GM21576 (cell line): ENCODE data around the gene NPEPL1.
"Not testable (repeated sequence)": the region's sequence is repeated elsewhere in the genome, so short reads cannot be mapped to it uniquely, and the experiment has no call there.

Experiments
- ATAC-seq: cut with Tn5 transposase; IDR thresholded peaks from one replicate; pipeline ENCODE4 v1.9.1; 2021; ENCODE audit warnings: mild to moderate bottlenecking, moderate library complexity; ENCODE audit not compliant: unreplicated experiment

Gene NPEPL1

DNA sequence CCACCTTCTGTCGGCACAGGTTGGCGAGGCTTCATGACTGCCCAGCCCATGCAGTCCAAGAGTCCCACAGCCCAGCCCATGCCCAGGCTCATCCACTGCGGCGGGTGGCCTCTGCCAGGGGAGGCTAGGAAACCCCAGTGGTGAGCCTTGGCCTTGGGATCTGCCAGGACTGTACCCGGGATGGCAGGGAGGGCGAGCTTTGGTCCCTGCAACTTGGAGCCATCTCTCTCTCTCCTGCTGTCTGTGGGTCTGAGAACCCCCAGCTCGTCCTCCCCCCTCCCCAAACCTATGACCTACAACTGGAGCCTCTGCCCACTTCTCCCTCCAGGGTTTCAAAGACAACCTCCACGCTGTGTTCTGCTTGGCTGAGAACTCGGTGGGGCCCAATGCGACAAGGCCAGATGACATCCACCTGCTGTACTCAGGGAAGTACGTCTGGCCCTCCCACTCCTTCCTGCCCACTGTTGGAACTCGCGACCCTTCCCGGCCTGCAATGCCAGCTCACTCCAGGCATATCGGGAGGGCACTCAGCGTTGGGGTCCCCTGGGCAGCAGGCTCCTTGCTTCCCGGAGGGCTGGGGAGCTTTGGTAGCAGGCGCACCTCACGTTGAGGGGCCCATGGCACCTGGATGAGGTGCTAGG, 19.7 kb downstream of the NPEPL1 start:
- no peak for ATAC-seq

DNA sequence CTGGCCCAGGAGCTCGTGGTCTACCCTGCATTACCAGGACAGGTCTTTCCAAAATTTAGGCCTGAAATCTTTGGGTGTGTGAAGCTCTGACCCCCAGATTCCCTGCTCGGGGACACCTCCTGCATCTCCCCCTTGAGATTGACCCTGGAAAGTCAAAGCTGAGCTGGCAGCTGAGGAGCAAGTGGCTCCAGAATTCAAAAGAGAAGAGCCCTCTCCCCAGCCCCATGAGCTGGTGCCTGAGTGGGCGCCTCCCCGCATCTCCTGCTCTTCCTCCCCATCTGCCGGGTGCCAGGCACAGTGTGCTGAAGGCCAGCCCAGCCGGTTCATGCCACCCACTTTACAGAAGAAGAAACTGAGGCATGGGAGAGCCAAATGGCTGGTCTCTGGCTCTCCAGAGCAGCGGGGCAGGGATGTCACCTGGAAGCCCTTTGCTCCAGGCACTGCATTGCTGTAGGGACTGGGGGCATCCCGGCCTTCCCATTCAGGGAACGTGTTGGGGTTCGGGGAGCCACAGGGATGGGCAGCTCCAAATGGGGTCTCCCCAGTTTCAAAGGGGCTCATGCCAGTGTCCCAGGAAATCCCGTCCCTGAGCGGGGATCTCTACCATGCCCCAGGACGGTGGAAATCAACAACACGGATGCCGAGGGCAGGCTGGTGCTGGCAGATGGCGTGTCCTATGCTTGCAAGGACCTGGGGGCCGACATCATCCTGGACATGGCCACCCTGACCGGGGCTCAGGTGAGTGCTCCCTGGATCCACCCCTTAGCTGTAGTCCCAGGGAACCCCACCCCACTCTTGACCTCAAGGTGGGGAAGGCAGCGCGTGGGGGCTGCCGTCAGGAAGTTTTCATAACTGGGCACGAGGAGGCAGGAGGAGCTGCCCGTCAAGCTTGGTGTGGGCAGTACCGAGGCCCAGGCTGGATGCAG, 20.5 kb downstream of the NPEPL1 start:
- ATAC-seq = no peak

DNA sequence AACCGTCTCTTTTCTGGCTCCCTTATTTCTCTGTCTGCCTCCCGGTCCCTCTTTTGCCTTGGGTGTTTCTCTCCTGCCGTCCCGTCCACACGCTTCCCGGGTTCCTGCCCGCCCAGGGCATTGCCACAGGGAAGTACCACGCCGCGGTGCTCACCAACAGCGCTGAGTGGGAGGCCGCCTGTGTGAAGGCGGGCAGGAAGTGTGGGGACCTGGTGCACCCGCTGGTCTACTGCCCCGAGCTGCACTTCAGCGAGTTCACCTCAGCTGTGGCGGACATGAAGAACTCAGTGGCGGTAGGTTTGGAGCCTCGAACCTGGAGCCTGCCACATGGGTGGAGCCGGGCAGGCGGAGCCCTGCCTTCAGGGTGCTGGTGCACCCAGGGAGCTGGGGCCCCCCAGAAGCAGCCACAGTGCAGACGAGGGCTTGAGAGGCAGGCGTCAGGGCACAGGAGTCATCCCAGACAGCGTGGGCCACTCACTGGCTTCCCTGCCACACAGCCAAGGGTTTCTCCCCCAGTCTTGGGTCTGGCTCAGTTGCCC, 21.3 kb downstream of the NPEPL1 start:
- no peak for ATAC-seq

DNA sequence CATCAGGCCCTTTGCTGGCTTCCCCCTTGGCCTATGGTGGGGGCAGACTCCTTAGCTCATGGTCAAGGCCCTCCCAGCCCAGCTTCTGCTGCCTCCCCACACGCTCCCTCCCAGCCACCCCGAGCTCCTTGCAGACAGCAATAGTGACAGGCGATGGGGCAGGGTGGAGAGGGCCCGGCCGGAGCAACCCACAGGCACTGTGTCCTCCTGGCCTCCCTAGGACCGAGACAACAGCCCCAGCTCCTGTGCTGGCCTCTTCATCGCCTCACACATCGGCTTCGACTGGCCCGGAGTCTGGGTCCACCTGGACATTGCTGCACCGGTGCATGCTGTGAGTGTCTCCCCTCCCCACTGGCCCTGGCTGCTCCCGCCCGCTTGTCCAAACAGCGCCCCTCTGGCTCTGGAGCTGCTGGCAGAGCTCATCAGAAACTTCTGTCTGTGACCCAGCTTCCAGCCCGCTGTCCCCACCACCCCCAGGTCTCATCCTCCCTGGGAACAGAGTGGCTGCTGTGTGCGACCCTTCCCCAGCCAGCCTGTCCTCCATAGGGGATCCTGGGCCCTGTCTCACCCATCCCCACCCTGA, 21.8 kb downstream of the NPEPL1 start:
- no peak for ATAC-seq

DNA sequence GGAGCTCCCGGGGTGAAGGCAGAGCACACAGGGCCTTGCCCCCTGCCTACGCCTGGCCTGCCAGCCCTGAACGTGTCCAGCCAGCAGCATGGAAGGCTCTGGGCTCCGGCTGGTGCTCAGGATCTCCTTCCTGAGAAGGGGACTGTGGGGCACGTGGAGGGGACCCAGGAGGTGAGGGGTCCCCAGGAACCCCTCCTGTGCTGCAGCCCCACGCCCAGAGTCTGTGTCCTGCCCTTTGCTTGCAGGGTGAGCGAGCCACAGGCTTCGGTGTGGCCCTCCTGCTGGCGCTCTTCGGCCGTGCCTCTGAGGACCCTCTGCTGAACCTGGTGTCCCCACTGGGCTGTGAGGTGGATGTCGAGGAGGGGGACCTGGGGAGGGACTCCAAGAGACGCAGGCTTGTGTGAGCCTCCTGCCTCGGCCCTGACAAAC, 22.3 kb downstream of the NPEPL1 start:
- ATAC-seq = no peak

DNA sequence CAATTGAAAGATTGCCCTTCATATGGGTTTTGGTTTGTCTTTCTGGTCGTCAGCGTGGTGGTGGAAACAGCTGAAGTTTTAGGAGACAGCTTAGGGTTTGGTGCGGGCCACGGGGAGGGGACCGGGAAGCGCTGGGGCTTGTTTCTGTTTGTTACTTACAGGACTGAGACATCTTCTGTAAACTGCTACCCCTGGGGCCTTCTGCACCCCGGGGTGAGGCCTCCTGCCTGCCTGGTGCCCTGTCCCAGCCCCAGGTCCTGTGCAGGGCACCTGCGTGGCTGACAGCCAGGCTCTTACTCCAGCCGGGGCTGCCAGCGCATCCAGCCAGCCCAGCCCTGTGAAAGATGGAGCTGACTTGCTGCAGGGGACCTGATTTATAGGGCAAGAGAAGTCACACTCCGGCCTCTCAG, 22.8 kb downstream of the NPEPL1 start:
- ATAC-seq = no peak

DNA sequence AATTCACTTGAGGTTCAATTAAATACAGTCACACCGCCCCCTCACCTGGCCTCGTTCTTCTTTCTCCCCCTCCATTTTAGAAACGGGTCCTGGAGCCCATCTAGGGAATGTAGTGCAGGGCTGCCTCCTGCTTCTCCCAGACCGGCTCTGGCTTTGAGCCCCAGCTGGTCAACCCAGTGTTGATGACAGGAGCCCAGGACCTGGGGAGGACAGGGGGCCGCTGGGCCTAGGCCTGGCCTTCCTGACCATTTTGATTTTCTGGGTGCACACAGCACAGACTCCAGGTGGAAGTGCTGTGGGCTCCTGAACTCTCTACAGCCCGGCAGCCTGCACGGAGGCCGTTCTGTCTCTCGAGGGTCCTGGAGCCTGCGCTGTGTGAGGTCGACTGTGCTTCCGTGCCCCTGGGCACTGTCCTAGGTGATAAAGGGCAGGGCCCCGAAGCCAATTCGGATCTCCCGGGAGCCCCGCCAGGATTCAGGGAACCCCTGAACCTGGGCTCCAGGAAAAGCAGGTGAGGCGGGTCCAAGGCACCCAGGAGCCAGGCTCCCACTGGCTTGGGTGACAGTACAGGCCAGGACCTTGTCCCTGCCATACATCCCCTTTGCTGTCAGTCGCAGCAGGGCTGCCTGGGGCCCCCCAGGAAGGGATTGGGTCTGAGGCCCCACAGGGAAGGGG, 23.3 kb downstream of the NPEPL1 start:
- no peak for ATAC-seq

DNA sequence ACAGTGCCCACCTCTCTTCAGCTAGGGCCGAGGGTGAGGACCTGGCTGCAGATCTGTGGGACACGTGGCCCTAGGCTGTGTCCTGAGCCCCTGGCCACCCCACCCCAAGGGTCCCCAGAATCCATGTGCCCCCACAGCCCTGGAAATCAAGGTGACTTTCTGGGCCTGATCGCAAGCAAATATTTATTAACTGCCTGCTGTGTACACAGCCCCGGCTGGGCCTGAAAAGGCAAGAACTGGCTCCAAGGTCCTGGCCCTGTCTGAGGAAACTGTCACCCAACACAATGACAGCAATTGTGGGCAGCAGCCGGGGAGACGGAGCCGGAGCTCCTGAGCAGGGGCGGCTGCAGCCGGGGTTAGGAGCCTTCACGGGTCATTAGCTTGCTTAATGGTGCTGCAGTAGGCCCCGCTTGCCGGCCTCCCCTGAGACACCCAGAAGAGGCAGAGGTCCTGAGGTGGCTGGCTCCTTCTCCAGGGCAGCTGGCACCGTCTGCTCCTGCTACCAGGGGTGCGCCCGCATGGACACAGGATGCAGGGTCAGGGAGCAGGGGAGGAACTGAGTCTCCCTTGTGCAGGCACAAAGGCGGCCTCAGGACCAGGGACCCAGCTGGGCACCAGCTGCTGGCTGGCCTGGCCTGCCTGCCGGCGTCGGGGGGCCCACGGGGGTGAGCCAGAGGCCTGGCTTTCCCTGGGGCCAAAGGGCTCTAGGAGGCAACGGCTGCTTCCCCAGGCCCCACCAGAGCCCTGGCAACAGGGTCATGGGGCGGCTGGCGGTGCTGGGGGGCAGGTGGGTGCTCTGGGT, 24.1 kb downstream of the NPEPL1 start:
- no peak for ATAC-seq

DNA sequence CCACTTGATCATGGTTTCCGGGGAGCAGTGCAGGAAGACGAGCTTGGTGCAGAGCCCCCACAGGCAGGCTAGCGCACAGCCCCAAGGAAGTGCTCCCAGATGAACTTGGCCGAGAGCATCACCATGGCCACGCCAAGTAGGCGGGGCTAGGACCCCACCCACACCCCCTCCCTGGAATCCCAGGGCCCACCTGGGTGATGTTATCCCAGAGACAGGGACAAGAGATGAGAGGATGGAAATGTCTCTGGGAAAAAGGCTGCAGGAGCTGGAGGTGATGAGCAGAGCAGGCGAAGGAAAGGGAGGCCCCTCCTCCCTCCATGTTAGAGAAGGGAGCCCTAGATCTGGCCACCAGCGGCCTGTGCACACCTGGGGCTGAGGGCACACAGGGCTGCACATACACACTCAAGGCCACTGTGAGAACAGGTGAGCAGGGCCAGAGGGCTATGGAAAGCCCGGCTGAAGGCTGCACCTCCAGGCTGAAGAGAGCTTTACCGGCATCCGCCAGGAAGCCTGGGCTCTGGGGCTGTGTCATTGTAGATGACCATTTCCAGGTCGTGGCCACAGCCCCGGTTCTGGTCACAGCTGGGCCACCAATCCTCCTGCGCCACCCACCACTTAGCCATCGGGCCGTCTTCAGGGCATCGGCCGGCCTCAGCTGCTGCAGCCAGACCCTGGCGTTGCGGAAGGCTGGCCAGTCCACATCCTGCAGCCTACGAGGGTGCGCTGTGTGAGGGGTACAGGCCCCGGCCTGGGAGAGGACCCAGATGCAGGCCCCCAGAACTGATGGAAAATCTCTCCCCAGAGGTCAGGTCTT, 24.9 kb downstream of the NPEPL1 start:
- ATAC-seq = no peak

DNA sequence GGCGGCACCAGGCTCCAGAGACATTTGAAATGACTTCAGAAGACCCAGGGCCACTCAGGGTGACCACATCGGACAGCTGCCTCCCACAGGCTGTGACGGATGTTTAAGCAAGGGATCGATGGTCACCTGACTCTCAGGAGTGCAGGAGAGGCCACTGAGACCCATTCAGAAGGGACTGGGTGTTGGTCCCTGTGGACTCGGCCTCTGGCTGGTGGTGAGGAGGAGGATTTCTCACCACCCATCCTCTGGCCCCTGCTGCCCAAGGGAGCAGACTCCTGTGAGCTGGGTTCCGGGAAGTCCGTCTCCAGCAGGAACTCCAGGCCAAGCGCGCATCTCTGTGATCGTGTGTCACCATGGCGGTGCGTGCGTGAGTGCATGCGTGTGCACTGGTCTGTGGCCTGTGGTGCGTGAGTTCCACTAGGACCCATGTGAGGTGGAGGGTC, 25.5 kb downstream of the NPEPL1 start:
- no peak for ATAC-seq

DNA sequence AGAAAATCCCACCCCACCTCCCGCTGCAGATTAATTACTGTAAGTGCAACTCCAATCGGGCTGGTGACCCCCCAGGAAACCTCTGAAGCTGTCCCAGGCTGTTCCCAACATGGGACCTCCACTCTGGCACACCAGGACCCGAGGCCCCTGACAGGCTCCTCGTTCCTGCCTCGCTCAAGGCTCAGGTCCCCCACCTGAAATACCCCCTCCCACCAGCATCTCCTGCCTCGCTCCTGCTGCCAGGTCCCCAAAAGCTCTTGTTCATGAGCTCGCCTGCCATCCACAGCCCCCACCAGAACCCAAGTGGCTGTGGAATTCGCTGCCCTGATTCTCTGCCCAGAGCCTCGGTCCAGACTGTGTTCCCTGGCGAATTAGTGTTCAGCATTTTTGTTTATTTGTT, 26.1 kb downstream of the NPEPL1 start:
- ATAC-seq = no peak

DNA sequence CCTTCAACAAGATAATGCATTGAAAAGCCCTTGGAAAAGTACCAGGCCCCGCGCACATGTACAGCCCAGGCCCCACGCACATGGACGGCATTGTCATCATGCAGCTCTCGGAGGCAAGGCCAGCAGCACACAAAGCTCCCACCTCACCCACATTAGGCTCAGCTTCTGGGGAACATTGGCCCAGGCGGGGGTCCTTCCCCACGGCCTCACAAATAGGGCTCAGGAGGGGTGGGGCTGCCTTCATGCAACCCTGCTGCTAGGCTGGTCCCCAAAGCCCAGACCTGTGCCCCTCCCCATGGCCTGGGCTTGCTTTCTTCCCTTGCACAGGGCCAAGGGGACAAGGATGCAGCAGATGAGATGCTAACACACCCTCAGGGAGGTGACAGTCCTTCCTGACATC, 26.7 kb downstream of the NPEPL1 start:
- ATAC-seq = no peak

DNA sequence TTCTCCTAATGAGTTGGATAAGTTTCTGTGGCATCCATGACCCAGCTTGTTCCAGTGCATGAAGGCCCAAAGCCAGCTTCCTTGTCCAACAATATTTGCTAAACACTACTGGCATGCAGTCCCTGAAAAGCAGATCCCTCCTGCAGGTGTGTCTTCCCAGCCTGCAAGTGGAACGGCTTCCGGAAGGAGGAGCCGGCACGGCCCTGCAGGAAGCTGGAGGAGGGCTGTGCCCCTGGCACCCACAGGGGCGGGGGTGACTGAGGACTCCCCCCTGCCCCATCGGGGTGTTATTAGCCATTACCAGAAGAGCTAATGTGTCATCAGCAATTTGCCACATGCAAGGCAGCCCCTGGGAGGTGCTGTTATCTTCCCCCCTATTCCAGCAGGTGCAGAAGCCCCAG, 27.4 kb downstream of the NPEPL1 start:
- no peak for ATAC-seq

DNA sequence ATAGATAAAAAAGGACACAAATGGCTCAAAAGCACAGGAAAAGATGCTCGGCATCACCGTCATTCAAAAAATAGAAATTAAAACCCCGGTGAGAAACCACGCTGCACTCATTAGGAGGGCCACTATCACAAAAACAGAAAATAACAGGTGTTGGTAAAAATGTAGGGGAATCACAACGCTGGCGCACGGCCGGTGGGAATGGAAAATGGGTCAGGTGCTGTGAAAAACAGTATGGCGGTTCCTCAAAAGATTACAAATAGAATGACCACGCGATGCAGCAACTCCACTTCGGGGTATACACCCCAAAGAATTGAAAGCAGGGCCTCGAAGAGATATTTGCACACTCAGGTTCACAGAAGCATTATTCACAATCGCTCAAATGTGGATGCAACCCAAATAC, 28.3 kb downstream of the NPEPL1 start:
- no peak for ATAC-seq

DNA sequence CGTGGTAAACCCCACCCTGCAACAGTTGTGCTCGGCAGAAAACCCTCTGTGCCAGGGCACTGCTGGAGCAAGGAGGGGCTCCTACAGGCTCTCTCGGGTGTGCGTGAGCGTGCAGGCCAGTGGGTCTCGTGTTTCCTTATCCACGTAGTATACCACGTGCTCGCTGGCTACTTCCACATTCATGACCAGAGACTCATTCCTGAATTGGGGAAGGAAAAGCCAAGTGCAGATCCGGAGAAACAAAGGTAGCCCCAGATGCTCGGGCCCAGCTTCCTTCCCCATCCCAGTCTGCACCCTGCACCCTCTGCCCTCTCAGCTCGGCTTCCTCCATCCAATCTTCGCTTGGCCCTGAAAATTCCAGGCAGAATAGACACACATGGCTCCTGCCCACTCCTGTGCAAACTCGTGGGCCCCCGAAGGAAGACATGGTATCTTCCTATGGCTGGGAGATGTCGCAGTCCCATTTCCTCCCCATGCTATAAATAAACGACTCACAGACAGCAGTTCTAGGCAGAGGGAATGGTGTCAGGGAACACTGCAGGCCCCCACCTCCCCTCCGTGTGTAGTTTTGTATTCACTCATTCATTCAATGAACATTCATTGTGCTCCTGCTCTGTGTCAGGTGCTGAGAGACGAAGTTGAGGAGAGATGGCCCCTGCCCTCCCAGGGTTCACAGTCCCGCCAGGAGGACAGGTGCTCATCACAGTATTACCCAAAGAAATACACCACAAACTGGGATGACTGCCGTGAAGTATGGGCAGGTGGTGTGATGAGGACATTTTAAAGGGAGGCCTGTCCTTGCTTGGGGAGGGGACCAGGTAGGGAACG, 29.6 kb downstream of the NPEPL1 start:
- ATAC-seq = no peak

DNA sequence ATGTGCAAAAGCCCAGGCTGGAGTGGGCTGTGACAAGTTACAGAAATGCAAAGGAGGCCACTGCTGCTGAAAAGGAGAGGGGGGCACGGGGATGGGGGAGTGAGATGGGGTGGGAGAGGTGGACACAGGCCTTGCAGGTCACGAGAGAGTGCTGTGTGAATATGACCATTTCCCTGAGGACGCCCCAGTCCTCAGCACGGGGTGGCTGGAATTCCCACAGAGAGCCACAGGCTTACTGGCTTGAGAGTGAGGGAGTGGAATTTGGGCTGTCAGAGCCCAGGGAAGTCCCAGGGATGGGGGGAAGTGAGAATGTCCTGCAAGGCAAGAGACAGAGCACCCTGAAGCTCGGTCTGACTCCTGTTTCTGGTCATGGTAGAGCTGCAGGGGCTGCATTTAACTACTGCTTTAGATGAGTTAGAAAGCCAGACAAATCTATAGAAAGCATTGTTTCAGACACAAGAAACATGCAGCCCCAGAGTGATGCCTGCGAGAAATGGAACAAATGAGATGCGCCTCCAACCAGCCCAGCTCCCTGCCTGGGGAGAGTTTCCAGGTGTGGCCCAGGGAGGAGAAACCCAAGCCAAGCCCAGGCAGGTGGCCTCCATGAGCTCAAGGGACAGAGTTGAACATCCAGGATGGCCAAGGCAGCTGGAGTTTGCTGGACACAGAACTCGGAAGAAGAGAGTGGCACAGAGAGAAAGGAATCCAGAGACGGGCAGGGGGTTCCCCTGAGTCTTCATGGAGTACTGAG, 30.5 kb downstream of the NPEPL1 start:
- no peak for ATAC-seq

DNA sequence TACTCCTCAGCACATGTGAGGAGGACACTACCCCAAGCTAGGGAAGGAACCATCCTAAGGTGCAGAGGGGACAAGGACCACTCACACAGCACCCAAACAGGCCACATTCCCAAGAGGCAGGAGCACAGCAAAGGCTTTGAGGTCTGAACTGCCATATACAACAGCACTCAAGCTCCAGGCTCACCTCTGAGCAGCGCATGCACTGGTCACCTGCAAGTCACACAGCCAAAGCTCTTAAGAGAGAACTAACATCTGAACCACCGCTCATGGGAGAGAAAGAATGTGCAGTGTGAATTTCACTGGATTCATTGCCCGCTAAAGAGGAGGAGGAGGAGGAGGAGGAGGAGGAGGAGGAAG, 31.0 kb downstream of the NPEPL1 start:
- no peak for ATAC-seq

DNA sequence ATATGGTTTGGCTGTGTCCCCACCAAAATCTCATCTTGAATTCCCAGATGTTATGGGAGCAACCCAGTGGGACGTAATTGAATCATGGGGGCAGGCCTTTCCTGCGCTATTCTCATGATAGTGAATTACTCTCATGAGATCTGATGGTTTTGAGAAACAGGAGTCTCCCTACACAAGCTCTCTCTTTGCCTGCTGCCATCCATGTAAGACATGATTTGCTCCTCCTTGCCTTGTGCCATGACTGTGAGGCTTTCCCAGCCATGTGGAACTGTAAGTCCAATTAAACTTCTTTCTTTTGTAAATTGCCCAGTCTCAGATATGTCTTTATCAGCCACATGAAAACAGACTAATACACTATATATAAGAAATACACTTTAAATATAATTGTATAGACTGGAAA, 33.6 kb downstream of the NPEPL1 start:
- ATAC-seq = not testable (repeated sequence)
